Endothelial cell of umbilical vein (primary cell): ENCODE results near the gene EEF1G. TPM values are rescaled to one million over a fixed set of nuclear protein-coding genes. Genes with fewer than 3 reads are reported as not detected.
A peak's percentile ranks its signal among the peaks of the same experiment; 100 is the strongest.

Experiments used
- BruUV-seq: library from RNA; stranded (reverse); fragments of 400-500 nt; replicated peaks from 2 replicates; lab custom pipeline; 2021; lab: Mats Ljungman, UMichigan
- CTCF ChIA-PET: fragments of 300-600, 350-600 bp; sonication (Branson Sonifier 250); formaldehyde crosslinking; loops from one replicate; lab custom pipeline; 2021; ENCODE audit warnings: antibody characterized with exemption, inconsistent platforms; lab: Charles Lee
- POLR2A ChIA-PET: fragments of 300-600, 350-600 bp; sonication (Branson Sonifier 250); formaldehyde crosslinking; loops from one replicate; lab custom pipeline; 2021; ENCODE audit warnings: antibody characterized with exemption, inconsistent platforms; lab: Charles Lee
- DNase-seq: peaks from one replicate; pipeline ENCODE4 v3.0.0-alpha.2; 2011; ENCODE audit warnings: low read depth, low spot score
- FAIRE-seq: peaks from 2 replicates; lab custom pipeline; 2011; peaks lifted over from hg19 to GRCh38; lab: Jason Lieb, UNC
- H2AFZ ChIP-seq: 2 replicates; pipeline ENCODE4 v1.6.0; 2012; ENCODE audit warnings: low read depth, low read length, control low read depth, inconsistent platforms
- H3K27ac ChIP-seq: 2 replicates; pipeline ENCODE4 v1.5.1; 2011; ENCODE audit warnings: low read depth, mild to moderate bottlenecking, control low read depth, low read length, moderate library complexity; ENCODE audit not compliant: insufficient read depth
- H3K27me3 ChIP-seq, 2 experiments: 2 replicates each; pipeline versions ENCODE4 v1.6.0 to v1.6.1; 2011; ENCODE audit warnings: low read length in 2 of 2, mixed read lengths in 1 of 2; ENCODE audit not compliant: control insufficient read depth in 2 of 2, insufficient read depth in 2 of 2
- H3K36me3 ChIP-seq, 2 experiments: 2 replicates in 1 of 2; 3 replicates in 1 of 2; pipeline ENCODE4 v1.5.1; 2011; ENCODE audit warnings: low read length in 2 of 2, mild to moderate bottlenecking in 1 of 2, moderate library complexity in 1 of 2; ENCODE audit not compliant: control insufficient read depth in 2 of 2, insufficient read depth in 2 of 2; ENCODE audit errors: extremely low read depth in 1 of 2
- H3K4me1 ChIP-seq: 3 replicates; pipeline ENCODE4 v1.5.1; 2011; ENCODE audit warnings: mild to moderate bottlenecking, low read length; ENCODE audit not compliant: control insufficient read depth, insufficient read depth; ENCODE audit errors: extremely low read depth
- H3K4me2 ChIP-seq: 2 replicates; pipeline ENCODE4 v1.6.1; 2011; ENCODE audit warnings: low read length, control low read depth, mixed read lengths; ENCODE audit not compliant: insufficient read depth
- H3K4me3 ChIP-seq, 3 experiments: fragments of 200-600 bp in 1 of 3; sonication (generic), shearing (Covaris generic) in 1 of 3; replicated peaks in 1 of 3; 2 replicates each; pipeline ENCODE4 v1.5.1; 2011 to 2016; ENCODE audit warnings: control low read depth in 3 of 3, low read length in 3 of 3, mild to moderate bottlenecking in 2 of 3, inconsistent platforms in 1 of 3, low read depth in 1 of 3, moderate library complexity in 1 of 3; ENCODE audit not compliant: insufficient read depth in 1 of 3
- H3K79me2 ChIP-seq: 2 replicates; pipeline ENCODE4 v1.6.0; 2012; ENCODE audit warnings: low read length, inconsistent platforms; ENCODE audit not compliant: control insufficient read depth, insufficient read depth
- H3K9ac ChIP-seq: replicated peaks from 2 replicates; pipeline ENCODE3; 2011; ENCODE audit warnings: low read length, control low read depth; ENCODE audit not compliant: insufficient read depth; ENCODE audit errors: extremely low read depth
- H3K9me1 ChIP-seq: replicated peaks from 3 replicates; pipeline ENCODE4 v1.6.0; 2011; ENCODE audit warnings: mild to moderate bottlenecking, low read length; ENCODE audit not compliant: control insufficient read depth, insufficient read depth; ENCODE audit errors: extremely low read depth
- H3K9me3 ChIP-seq: replicated peaks from 2 replicates; pipeline ENCODE4 v1.5.1; 2012; ENCODE audit warnings: low read length, inconsistent platforms; ENCODE audit not compliant: control insufficient read depth, insufficient read depth
- H4K20me1 ChIP-seq: replicated peaks from 2 replicates; pipeline ENCODE3; 2011; ENCODE audit warnings: mild to moderate bottlenecking, low read length; ENCODE audit not compliant: control insufficient read depth, insufficient read depth; ENCODE audit errors: extremely low read depth
- EZH2 ChIP-seq: IDR thresholded peaks from 2 replicates; pipeline ENCODE4 v1.6.1; 2012; ENCODE audit warnings: borderline replicate concordance, low read depth, mild to moderate bottlenecking, moderate library complexity, low read length, inconsistent platforms; ENCODE audit not compliant: severe bottlenecking
- GATA2 ChIP-seq: IDR thresholded peaks from 2 replicates; pipeline ENCODE4 v1.7.0; 2011; ENCODE audit warnings: low read depth, mild to moderate bottlenecking, moderate library complexity, mixed read lengths, low read length; ENCODE audit not compliant: insufficient read length, insufficient read depth
- POLR2A ChIP-seq: IDR thresholded peaks from 2 replicates; pipeline ENCODE4 v1.6.1; 2012; ENCODE audit warnings: low read depth, mild to moderate bottlenecking, control low read depth, low read length
- POLR2AphosphoS5 ChIP-seq: IDR thresholded peaks from 2 replicates; pipeline ENCODE4 v1.6.1; 2012; ENCODE audit warnings: low read depth, mild to moderate bottlenecking, control low read depth, low read length, moderate library complexity; ENCODE audit not compliant: insufficient read depth
- dilution Hi-C: fragments of 300-500 bp; cut with MboI; formaldehyde crosslinking; loops from one replicate; pipeline ENCODE4 v1.15.0; 2019; ENCODE audit warnings: low sequenced_read_pairs; ENCODE audit not compliant: extremely low pct_ligation_motif_present
- intact Hi-C: fragments of 100-400 bp; cut with micrococcal nuclease; formaldehyde crosslinking; loops from one replicate; pipeline ENCODE4 v1.10.0; 2022
- polyA plus RNA-seq, 4 experiments: library from polyadenylated mRNA; depleted of rRNA in 3 of 4; stranded (reverse) in 3 of 4; unstranded in 1 of 4; fragments of >200 nt; gene quantifications; 2 replicates each; pipeline versions ENCODE4 v1.2.1 to v1.2.3, GENCODE V29; 2011 to 2012; ENCODE audit warnings: missing spikeins in 1 of 4
- total RNA-seq: library from RNA; stranded (reverse); gene quantifications from 2 replicates; pipeline ENCODE4 v1.2.3, GENCODE V29; 2021
- TF ChIP-seq, protein P1 (sequence below), 2 donors: IDR thresholded peaks; 1 replicate in 1 of 2; 2 replicates in 1 of 2; pipeline ENCODE4 v1.5.1; 2011; ENCODE audit warnings: low read length in 2 of 2, mild to moderate bottlenecking in 2 of 2, moderate library complexity in 2 of 2, control low read depth in 1 of 2, inconsistent platforms in 1 of 2, low read depth in 1 of 2; ENCODE audit not compliant: insufficient read depth in 1 of 2; ENCODE audit errors: extremely low read depth in 1 of 2

EEF1G gene
- total and polyA plus RNA-seq, 2 donors (not counting 3 experiments of a cell fraction or from before 2014, with no cell fraction given), result 1,341 to 2,133 TPM

DNA sequence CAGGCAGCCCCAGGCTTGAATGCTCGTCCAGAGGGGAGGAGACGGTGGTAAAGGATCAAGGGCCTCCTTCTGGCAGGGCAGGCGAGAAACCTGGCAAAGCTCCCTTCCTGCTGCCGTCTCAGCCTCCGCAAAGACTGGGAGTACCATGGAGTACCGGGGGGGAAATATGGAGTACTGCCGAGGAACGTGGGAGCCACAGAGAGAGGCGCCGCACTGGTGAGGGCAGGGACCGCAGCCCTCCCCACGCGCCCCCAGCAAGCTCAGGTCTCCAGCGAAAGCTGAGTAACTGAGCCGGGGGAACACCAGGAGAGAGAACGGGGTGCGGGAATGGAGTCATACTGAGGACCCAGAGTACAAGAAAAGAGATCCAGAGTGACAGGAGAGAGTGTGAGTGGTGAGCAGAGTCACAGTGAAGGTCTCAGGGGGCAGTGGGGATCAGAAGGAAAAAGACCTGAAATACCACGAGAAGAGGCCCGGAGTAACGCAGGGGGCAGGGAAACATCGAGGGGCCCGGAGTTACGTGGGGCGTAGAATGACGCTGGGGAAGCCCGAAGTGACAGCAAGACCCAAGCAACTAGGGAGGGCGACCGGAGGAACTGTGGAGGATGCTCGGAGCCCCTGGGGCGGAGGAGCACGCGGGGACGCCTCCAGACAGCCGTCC, 38.1 kb upstream of the EEF1G start:
- peak; percentile 66 for DNase-seq
- H3K4me2 ChIP-seq, result peak overlapping the region; percentile 87
- no peaks in the 10 kb centered on the region for H3K27me3 ChIP-seq
- H3K9me3 ChIP-seq, result no peaks in the 10 kb centered on the region
- intact Hi-C loops (loop anchor here (1.0 to 5.0 kb wide), 7 partner anchors 9 to 215 kb away; partner anchors contain the start of genes B3GAT3, C11orf98, CSKMT and EEF1G), dilution Hi-C loops (no loop called here)
- peak; percentile 77 for FAIRE-seq
- peaks cover 22% of the 10 kb centered on the region for H3K4me1 ChIP-seq
- ChIA-PET CTCF (interaction anchor here (0.6 to 5.7 kb wide), 19 partner anchors 8 to 639 kb away, joined by 3 to 48 read pairs (median 5); partner anchors contain the start of genes B3GAT3, C11orf98, CSKMT and EEF1G), POLR2A (interaction anchor here (0.6 to 2.0 kb wide), 6 partner anchors 10 to 229 kb away, joined by 3 to 9 read pairs (median 4); partner anchors contain the start of genes B3GAT3, C11orf98, CSKMT and EEF1G)
- peak overlapping the region; percentile 61 to 74 (median 67) for H3K4me3 ChIP-seq
- peak overlapping the region; percentile 57 for H3K9ac ChIP-seq
- H3K9me1 ChIP-seq, result no peaks in the 10 kb centered on the region
- peak overlapping the region; percentile 30 for H3K27ac ChIP-seq
- peaks cover 14% of the 10 kb centered on the region for H3K79me2 ChIP-seq
- H4K20me1 ChIP-seq, result no peaks in the 10 kb centered on the region
- peaks cover 0 to 11% of the 10 kb centered on the region in 2 experiments for H3K36me3 ChIP-seq
- peak overlapping the region; percentile 51 for H2AFZ ChIP-seq
- TF ChIP-seq, protein P1, sequence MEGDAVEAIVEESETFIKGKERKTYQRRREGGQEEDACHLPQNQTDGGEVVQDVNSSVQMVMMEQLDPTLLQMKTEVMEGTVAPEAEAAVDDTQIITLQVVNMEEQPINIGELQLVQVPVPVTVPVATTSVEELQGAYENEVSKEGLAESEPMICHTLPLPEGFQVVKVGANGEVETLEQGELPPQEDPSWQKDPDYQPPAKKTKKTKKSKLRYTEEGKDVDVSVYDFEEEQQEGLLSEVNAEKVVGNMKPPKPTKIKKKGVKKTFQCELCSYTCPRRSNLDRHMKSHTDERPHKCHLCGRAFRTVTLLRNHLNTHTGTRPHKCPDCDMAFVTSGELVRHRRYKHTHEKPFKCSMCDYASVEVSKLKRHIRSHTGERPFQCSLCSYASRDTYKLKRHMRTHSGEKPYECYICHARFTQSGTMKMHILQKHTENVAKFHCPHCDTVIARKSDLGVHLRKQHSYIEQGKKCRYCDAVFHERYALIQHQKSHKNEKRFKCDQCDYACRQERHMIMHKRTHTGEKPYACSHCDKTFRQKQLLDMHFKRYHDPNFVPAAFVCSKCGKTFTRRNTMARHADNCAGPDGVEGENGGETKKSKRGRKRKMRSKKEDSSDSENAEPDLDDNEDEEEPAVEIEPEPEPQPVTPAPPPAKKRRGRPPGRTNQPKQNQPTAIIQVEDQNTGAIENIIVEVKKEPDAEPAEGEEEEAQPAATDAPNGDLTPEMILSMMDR (IDR thresholded peaks at IDR 0.05; ENCODE audit: extremely low read depth in 1 of 2, insufficient read depth in 1 of 2, low read depth in 1 of 2, low read length in 2 of 2), result peak in 1 of 2 donors; percentile 0
- TF ChIP-seq POLR2A (peak; percentile 44), EZH2 (no peak), GATA2 (no peak), POLR2AphosphoS5 (no peak)
- BruUV-seq, result TSS peak; percentile 39
